Gastroesophageal sphincter (tissue), 3 donors: ENCODE measurements around the gene EPHA2.

Experiments
- EP300 ChIP-seq: sonication (generic); formaldehyde crosslinking; IDR thresholded peaks from one replicate; pipeline ENCODE4 v1.6.1; 2017; ENCODE audit warnings: antibody characterized with exemption, mild to moderate bottlenecking
- POLR2A ChIP-seq, 2 donors: fragments of 450-650 bp; IDR thresholded peaks; one replicate each; pipeline ENCODE4 v1.6.1; 2017; ENCODE audit warnings: antibody characterized with exemption in 2 of 2, mild to moderate bottlenecking in 2 of 2, moderate library complexity in 1 of 2
- POLR2AphosphoS5 ChIP-seq: sonication (generic); formaldehyde crosslinking; IDR thresholded peaks from one replicate; pipeline ENCODE4 v1.6.1; 2017; ENCODE audit warnings: antibody characterized with exemption
- TF ChIP-seq, protein P1 (sequence below), 4 experiments: fragments of 200-600 bp in 2 of 4; fragments of 450-650 bp in 2 of 4; sonication (generic) in 1 of 4; IDR thresholded peaks; one replicate each; pipeline ENCODE4 v1.5.1; 2017 to 2019; ENCODE audit warnings: antibody characterized with exemption in 4 of 4, mild to moderate bottlenecking in 2 of 4, moderate library complexity in 2 of 4

DNA sequence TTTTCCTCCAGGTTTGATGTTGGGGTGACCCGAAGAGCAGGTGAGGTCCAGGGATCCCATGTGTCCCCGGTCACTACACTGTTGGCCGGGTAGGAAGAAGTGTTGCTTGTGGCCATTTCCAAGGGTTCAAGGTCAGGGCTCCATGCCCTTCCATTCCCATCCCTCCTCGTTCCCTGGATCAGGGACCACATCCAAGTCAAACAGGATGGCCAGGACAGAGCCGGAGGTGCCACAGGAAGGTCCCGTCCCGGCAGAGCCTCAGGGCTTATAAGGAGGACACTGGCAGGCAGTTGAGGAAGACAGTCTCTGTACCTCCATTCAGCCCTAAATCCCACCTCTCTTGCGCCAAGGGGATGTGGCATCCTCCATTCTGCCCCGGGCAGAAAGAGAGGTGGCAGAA lies 60.4 kb downstream of the EPHA2 start:
- TF ChIP-seq, protein P1, sequence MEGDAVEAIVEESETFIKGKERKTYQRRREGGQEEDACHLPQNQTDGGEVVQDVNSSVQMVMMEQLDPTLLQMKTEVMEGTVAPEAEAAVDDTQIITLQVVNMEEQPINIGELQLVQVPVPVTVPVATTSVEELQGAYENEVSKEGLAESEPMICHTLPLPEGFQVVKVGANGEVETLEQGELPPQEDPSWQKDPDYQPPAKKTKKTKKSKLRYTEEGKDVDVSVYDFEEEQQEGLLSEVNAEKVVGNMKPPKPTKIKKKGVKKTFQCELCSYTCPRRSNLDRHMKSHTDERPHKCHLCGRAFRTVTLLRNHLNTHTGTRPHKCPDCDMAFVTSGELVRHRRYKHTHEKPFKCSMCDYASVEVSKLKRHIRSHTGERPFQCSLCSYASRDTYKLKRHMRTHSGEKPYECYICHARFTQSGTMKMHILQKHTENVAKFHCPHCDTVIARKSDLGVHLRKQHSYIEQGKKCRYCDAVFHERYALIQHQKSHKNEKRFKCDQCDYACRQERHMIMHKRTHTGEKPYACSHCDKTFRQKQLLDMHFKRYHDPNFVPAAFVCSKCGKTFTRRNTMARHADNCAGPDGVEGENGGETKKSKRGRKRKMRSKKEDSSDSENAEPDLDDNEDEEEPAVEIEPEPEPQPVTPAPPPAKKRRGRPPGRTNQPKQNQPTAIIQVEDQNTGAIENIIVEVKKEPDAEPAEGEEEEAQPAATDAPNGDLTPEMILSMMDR (IDR thresholded peaks at IDR 0.05) = no peak
- no peak for TF ChIP-seq POLR2A (IDR thresholded peaks at IDR 0.05)
- no peak for TF ChIP-seq POLR2AphosphoS5
- no peak for TF ChIP-seq EP300
